Colonic mucosa (tissue), 4 donors: ENCODE measurements around the gene GFOD2. TPM values are rescaled to one million over a fixed set of nuclear protein-coding genes. Genes with fewer than 3 reads are reported as not detected.
A peak's percentile ranks its signal among the peaks of the same experiment; 100 is the strongest.

Source experiments
- DNase-seq: peaks from one replicate; pipeline ENCODE4 v3.0.0-alpha.2; 2020
- H3K27ac ChIP-seq: fragments of 200-600 bp; one replicate; pipeline ENCODE4 v1.8.0; 2021
- H3K27me3 ChIP-seq: fragments of 200-600 bp; one replicate; pipeline ENCODE4 v1.8.0; 2021
- H3K36me3 ChIP-seq: fragments of 200-600 bp; one replicate; pipeline ENCODE4 v1.8.0; 2021
- H3K4me1 ChIP-seq: fragments of 200-600 bp; one replicate; pipeline ENCODE4 v1.8.0; 2021; ENCODE audit warnings: mild to moderate bottlenecking
- H3K4me3 ChIP-seq: fragments of 200-600 bp; one replicate; pipeline ENCODE4 v1.8.0; 2021
- H3K9ac ChIP-seq, 2 donors: one replicate each; pipeline ENCODE4 v1.7.0; 2013; ENCODE audit warnings: control low read depth in 2 of 2, low read depth in 2 of 2, low read length in 2 of 2
- H3K9me3 ChIP-seq: fragments of 200-600 bp; one replicate; pipeline ENCODE4 v1.8.0; 2021
- intact Hi-C: fragments of 100-400 bp; cut with DNase I; formaldehyde crosslinking; loops from one replicate; pipeline ENCODE4 v1.14.1; 2022
- total RNA-seq, 2 donors: library from RNA; stranded (reverse); fragmentation: NEBNext Ultra II Directional in 1 of 2; extraction: Animal tissue kit (Norgen Biotek cat#: 25700) in 1 of 2; gene quantifications; one replicate each; pipeline ENCODE4 v1.2.1, GENCODE V29; 2021
- TF ChIP-seq, protein P1 (sequence below): fragments of 200-600 bp; IDR thresholded peaks from one replicate; pipeline ENCODE4 v1.8.0; 2022; ENCODE audit warnings: antibody characterized with exemption, mild to moderate bottlenecking
- donor health status: healthy.
- donor health status: DM: no; HTN: no; CAD: no.
- donor health status: DM: no; HTN: no; CAD: no.

The GFOD2 gene
- total RNA-seq, 2 donors from 2014 or later = 22.1 to 33.8 TPM

DNA sequence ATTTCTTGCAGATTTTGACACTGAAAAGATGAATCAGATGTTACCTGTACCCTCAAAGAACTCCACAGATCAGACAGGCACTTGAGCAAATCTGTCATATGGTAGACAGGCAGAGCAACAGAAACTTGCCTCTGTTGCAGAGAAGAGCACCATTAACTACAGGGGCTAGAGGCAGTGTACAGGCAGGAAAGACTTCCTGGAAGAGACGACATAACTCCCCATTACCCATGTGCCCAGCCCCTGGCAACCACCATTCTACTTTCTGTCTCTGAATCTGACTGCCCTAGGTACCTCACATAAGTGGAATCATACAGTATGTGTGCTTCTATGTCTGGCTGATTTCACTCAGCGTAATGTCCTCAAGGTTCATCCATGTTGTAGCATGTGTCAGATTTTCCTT, 15.5 kb downstream of the GFOD2 start:
- Histone ChIP-seq H3K36me3 (no peaks in the 10 kb centered on the region), H3K27ac (no peak overlapping the region)

DNA sequence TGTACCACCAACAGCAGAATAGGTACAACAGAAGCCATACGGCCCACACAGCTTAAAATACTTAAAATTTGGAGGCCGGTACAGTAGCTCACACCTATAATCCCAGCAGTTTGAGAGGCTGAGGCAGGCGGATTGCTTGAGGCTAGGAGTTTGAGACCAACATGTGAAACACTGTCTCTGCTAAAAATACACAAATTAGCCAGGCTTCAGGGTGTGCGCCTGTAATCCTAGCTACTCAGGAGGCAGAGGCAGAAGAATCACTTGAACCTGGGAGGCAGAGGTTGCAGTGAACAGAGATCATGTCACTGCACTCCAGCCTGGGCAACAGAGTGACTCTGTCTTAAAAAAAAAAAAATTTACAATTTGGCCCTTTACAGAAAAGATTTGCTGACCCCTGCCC, 17.0 kb downstream of the GFOD2 start:
- Histone ChIP-seq H3K4me3 (no peak overlapping the region), H3K27ac (no peak overlapping the region), H3K36me3 (no peaks in the 10 kb centered on the region), H3K9ac (no peak overlapping the region), H3K9me3 (no peaks in the 10 kb centered on the region), H3K27me3 (no peaks in the 10 kb centered on the region), H3K4me1 (no peaks in the 10 kb centered on the region)
- intact Hi-C loops = no loop called here
- TF ChIP-seq, protein P1, sequence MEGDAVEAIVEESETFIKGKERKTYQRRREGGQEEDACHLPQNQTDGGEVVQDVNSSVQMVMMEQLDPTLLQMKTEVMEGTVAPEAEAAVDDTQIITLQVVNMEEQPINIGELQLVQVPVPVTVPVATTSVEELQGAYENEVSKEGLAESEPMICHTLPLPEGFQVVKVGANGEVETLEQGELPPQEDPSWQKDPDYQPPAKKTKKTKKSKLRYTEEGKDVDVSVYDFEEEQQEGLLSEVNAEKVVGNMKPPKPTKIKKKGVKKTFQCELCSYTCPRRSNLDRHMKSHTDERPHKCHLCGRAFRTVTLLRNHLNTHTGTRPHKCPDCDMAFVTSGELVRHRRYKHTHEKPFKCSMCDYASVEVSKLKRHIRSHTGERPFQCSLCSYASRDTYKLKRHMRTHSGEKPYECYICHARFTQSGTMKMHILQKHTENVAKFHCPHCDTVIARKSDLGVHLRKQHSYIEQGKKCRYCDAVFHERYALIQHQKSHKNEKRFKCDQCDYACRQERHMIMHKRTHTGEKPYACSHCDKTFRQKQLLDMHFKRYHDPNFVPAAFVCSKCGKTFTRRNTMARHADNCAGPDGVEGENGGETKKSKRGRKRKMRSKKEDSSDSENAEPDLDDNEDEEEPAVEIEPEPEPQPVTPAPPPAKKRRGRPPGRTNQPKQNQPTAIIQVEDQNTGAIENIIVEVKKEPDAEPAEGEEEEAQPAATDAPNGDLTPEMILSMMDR = no peak
- DNase-seq = no peak

More for the DNA sequence above, 15.5 kb downstream of the GFOD2 start:
- H3K27me3 ChIP-seq = no peaks in the 10 kb centered on the region
- no peaks in the 10 kb centered on the region for H3K9me3 ChIP-seq
- intact Hi-C loops = no loop called here
- TF ChIP-seq, protein P1 = no peak
- no peak overlapping the region for H3K4me3 ChIP-seq
- H3K4me1 ChIP-seq = no peaks in the 10 kb centered on the region
- H3K9ac ChIP-seq = no peak overlapping the region
- DNase-seq = no peak

DNA sequence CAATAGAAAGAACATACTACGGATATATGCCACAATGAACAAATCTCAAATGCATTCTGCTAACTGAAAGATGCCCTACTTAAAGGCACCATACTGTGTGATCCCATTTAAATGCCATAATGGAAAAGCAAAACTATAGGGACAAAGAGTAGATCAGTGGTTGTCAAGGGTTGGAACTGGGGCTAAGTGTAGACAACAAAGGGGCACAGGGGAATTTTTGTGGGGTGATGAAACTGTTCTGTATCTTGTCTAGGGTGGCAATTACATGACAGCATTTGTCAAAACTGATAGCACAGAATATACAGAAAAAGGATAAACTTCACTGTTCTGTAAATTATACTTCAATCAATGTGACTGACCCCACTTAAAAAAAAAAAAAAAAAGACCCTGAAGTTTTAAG, 17.7 kb downstream of the GFOD2 start:
- Histone ChIP-seq H3K36me3 (no peaks in the 10 kb centered on the region), H3K27ac (no peak overlapping the region), H3K4me3 (no peak overlapping the region), H3K9ac (no peak overlapping the region), H3K9me3 (no peaks in the 10 kb centered on the region), H3K4me1 (no peaks in the 10 kb centered on the region), H3K27me3 (no peaks in the 10 kb centered on the region)
- TF ChIP-seq, protein P1 = no peak
- intact Hi-C loops = no loop called here
- no peak for DNase-seq

DNA sequence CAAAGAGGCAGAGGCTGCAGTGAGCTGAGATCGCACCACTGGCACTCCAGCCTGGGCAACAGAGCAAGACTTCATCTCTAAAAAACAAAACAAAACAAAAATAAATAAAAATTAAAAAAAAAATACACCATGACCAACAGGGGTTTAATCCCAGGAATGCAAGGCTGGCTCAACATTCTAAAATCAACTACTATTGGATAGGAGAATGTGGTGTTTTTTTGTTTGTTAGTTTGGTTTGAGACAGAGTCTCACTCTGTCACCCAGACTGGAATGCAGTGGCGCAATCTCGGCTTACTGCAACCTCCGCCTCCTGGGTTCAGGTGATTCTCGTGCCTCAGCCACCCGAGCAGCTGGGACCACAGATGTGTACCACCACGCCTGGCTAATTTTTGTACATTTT, 19.9 kb downstream of the GFOD2 start:
- no peak overlapping the region for H3K9ac ChIP-seq
- DNase-seq = no peak
- TF ChIP-seq, protein P1 = no peak
- no peaks in the 10 kb centered on the region for H3K27me3 ChIP-seq
- no peaks in the 10 kb centered on the region for H3K9me3 ChIP-seq
- intact Hi-C loops = no loop called here
- H3K4me3 ChIP-seq = no peak overlapping the region
- H3K27ac ChIP-seq = no peak overlapping the region
- H3K36me3 ChIP-seq = no peaks in the 10 kb centered on the region
- no peaks in the 10 kb centered on the region for H3K4me1 ChIP-seq

DNA sequence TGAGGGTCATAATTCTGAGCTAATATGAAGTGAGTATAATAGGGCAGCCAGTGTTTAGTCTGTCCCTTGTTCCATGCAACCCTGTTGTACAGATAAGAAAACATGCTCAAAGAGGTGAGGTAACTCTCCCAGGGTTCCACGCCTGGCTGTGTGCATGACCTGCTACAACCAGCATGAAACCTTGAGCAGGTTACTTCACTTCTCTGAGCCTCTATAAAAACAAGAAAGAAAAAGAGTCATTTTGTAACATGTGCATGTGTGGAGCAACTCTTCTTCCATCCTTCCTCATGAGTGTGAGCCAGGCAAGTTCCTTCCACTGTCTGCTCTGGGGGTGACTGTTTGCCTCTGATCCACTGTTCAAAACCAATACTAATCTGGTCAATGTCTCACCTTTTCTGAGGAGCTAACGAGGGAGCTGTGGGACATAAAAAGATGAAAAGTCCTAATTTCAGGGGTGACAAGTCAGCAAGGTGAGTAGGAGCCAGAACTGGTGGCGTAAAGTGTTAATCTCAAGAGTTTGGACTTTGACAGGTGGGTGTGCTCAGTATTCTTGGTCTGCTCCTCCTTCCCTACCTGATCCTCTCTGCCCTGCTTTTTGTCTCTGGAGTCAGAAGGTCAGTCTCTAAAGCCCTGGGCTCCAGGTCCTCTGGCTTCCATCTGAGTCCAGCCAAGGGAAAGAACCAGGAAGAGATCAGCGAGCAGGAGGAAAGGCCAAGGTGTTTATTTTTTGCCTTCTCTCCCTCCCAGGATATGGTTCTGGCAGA, 21.5 kb downstream of the GFOD2 start:
- Histone ChIP-seq H3K27ac (peak overlapping the region; percentile 47), H3K4me1 (no peaks in the 10 kb centered on the region), H3K4me3 (no peak overlapping the region), H3K9ac (peak overlapping the region in 1 of 2 donors; percentile 46), H3K9me3 (no peaks in the 10 kb centered on the region), H3K27me3 (no peaks in the 10 kb centered on the region), H3K36me3 (no peaks in the 10 kb centered on the region)
- intact Hi-C loops = no loop called here
- TF ChIP-seq, protein P1 = no peak
- DNase-seq = peak; percentile 51
